Measurements from ENCODE around the gene CEP19. TPM values are rescaled to one million over a fixed set of nuclear protein-coding genes. Genes with fewer than 3 reads are reported as not detected.

CEP19 gene
- 5.5 TPM for polyA plus RNA-seq (2013)

DNA sequence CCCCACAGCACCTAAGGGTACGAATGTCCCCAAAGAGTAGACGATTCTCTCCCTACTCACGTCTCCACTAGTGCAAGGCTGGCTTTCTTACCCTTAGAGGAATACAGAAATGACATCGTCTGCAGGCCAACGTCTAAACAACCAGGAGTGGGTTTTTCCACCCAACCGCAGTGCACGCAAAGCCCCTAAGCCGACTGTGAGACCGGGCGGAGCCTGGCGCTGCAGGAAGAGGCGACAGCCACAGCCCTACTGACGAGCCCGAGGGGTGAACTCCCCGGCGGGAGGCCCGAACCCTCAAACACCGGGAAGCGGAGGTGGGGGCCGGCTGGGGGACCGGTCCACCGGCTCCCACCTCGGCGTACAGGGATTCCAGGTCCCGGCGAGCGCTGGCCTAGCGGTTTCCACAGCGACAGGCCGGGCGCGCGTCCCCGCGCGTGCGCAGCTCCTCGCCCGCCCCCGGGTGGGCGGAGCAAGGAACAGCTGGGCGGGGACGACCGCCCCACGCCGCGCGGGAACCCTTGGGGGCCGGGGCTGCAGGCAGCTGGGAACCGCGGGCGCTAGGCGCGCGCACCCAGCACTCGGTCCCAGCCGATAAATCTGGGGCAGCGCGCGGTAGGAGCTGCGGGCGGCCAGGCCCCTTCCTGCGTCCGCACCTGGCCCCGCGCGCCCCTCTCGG lies at the start of gene CEP19, which contains the start of gene PIGX:
CEP19 (minus strand) TSS at position 413 of the 676 bp plus-strand sequence. CDS start 3,593 bp downstream, outside the sequence.
PIGX (plus strand) TSS at position 540 of the 676 bp plus-strand sequence.
- Histone ChIP-seq H3K27me3 (replicated peaks in 2 of 5; ENCODE audit: control insufficient read depth in 4 of 5, insufficient read depth in 5 of 5, low read length in 4 of 5) (no peaks in the 10 kb centered on the region), H3K27ac (ENCODE audit: insufficient read depth in 1 of 2, low read depth in 1 of 2, low read length in 2 of 2, poor library complexity in 1 of 2, severe bottlenecking in 2 of 2) (peak within 1 kb of the TSS; percentile 97), H3K9me3 (ENCODE audit: control extremely low read depth in 1 of 5, control insufficient read depth in 4 of 5, insufficient read depth in 2 of 5, low read depth in 1 of 5, low read length in 4 of 5) (no peaks in the 10 kb centered on the region), H3K4me1 (ENCODE audit: control extremely low read depth in 1 of 4, control insufficient read depth in 4 of 4, insufficient read depth in 4 of 4, low read length in 3 of 4) (peaks cover 3 to 23% (median 17%) of the 10 kb centered on the region in 4 experiments), H3K36me3 (ENCODE audit: control insufficient read depth in 4 of 4, insufficient read depth in 4 of 4, low read length in 3 of 4) (no peaks in the 10 kb centered on the region), H3K4me3 (ENCODE audit: control insufficient read depth in 1 of 7, extremely low read depth in 1 of 7, insufficient read depth in 4 of 7, low read depth in 2 of 7, low read length in 6 of 7) (peak within 1 kb of the TSS; percentile 84 to 94 (median 86))
- ChIA-PET POLR2A (interaction anchor here (0.5 to 1.3 kb wide), 4 partner anchors 74 to 209 kb away, joined by 3 read pairs; partner anchors contain the start of genes FBXO45 and WDR53), CTCF (interaction anchor here (0.9 kb wide), 1 partner anchor 105 kb away, joined by 3 read pairs; no protein-coding TSS in a partner anchor)
- WGBS (ENCODE audit: insufficient coverage), result 0% methylated on average over 42 of the region's 68 CpGs
- DNase-seq, result peak; percentile 95 to 98 (median 98)

- ChIA-PET POLR2A (interaction anchor here (0.6 kb wide), 1 partner anchor 496 kb away, joined by 3 read pairs; no protein-coding TSS in a partner anchor), CTCF (no interaction called here)
- 84% methylated on average over 8 of the region's 9 CpGs for WGBS (ENCODE audit: insufficient coverage)
These were observed 46.1 kb upstream of the CEP19 start for GRCh38 chr3:196757876-196758739.

DNA sequence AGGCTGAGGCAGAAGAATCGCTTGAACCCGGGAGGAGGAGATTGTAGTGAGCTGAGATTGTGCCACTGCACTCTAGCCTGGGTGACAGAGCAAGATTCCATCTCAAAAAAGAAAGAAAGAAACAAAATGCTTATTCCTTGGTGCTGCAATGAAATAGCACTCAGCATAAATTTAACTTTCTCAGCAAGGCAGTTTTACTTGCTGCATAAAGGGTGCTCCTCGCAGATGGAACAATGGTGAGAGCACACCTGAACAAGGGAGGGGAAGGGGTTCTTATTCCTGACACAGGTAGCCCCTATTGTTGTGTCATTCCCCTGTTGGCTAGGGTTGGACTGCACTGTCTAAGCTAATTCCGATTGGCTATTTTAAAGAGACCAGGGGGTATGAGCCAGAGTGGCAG lies 44.7 kb upstream of the CEP19 start:
- ChIA-PET POLR2A (no interaction called here), CTCF (no interaction called here)
- Histone ChIP-seq H3K4me1 (ENCODE audit: control extremely low read depth in 1 of 4, control insufficient read depth in 4 of 4, insufficient read depth in 4 of 4, low read length in 3 of 4) (peaks cover 10 to 26% (median 18%) of the 10 kb centered on the region in 4 experiments), H3K4me3 (ENCODE audit: control insufficient read depth in 1 of 7, extremely low read depth in 1 of 7, insufficient read depth in 4 of 7, low read depth in 2 of 7, low read length in 6 of 7) (no peak overlapping the region), H3K9me3 (ENCODE audit: control extremely low read depth in 1 of 5, control insufficient read depth in 4 of 5, insufficient read depth in 2 of 5, low read depth in 1 of 5, low read length in 4 of 5) (peaks cover 1 to 16% (median 6%) of the 10 kb centered on the region in 5 experiments), H3K36me3 (ENCODE audit: control insufficient read depth in 4 of 4, insufficient read depth in 4 of 4, low read length in 3 of 4) (peaks cover 6 to 32% (median 10%) of the 10 kb centered on the region in 4 experiments), H3K27ac (ENCODE audit: insufficient read depth in 1 of 2, low read depth in 1 of 2, low read length in 2 of 2, poor library complexity in 1 of 2, severe bottlenecking in 2 of 2) (no peak overlapping the region), H3K27me3 (replicated peaks in 2 of 5; ENCODE audit: control insufficient read depth in 4 of 5, insufficient read depth in 5 of 5, low read length in 4 of 5) (no peaks in the 10 kb centered on the region)
- whole genome bisulfite sequencing (ENCODE audit: insufficient coverage), result 75% methylated on average over 4 of the region's 4 CpGs
- DNase-seq, result peak in 1 of 3 donors; percentile 22

More at GRCh38 chr3:196757876-196758739, 46.1 kb upstream of the CEP19 start:
- Histone ChIP-seq H3K9me3 (ENCODE audit: control extremely low read depth in 1 of 5, control insufficient read depth in 4 of 5, insufficient read depth in 2 of 5, low read depth in 1 of 5, low read length in 4 of 5) (peaks cover 1 to 16% (median 7%) of the 10 kb centered on the region in 5 experiments), H3K4me3 (ENCODE audit: control insufficient read depth in 1 of 7, extremely low read depth in 1 of 7, insufficient read depth in 4 of 7, low read depth in 2 of 7, low read length in 6 of 7) (no peak overlapping the region), H3K27ac (ENCODE audit: insufficient read depth in 1 of 2, low read depth in 1 of 2, low read length in 2 of 2, poor library complexity in 1 of 2, severe bottlenecking in 2 of 2) (no peak overlapping the region), H3K27me3 (replicated peaks in 2 of 5; ENCODE audit: control insufficient read depth in 4 of 5, insufficient read depth in 5 of 5, low read length in 4 of 5) (no peaks in the 10 kb centered on the region), H3K4me1 (ENCODE audit: control extremely low read depth in 1 of 4, control insufficient read depth in 4 of 4, insufficient read depth in 4 of 4, low read length in 3 of 4) (peaks cover 10 to 26% (median 18%) of the 10 kb centered on the region in 4 experiments), H3K36me3 (ENCODE audit: control insufficient read depth in 4 of 4, insufficient read depth in 4 of 4, low read length in 3 of 4) (peaks cover 7 to 30% (median 9%) of the 10 kb centered on the region in 4 experiments)
- DNase-seq, result no peak

- H3K27ac ChIP-seq (ENCODE audit: insufficient read depth in 1 of 2, low read depth in 1 of 2, low read length in 2 of 2, poor library complexity in 1 of 2, severe bottlenecking in 2 of 2), result peak overlapping the region in 1 of 2 experiments; percentile 35
- H3K36me3 ChIP-seq (ENCODE audit: control insufficient read depth in 4 of 4, insufficient read depth in 4 of 4, low read length in 3 of 4), result peaks cover 2 to 34% (median 7%) of the 10 kb centered on the region in 4 experiments
- H3K9me3 ChIP-seq (ENCODE audit: control extremely low read depth in 1 of 5, control insufficient read depth in 4 of 5, insufficient read depth in 2 of 5, low read depth in 1 of 5, low read length in 4 of 5), result peaks cover 1 to 16% (median 6%) of the 10 kb centered on the region in 5 experiments
- peak overlapping the region in 1 of 7 experiments; percentile 59 for H3K4me3 ChIP-seq (ENCODE audit: control insufficient read depth in 1 of 7, extremely low read depth in 1 of 7, insufficient read depth in 4 of 7, low read depth in 2 of 7, low read length in 6 of 7)
- H3K4me1 ChIP-seq (ENCODE audit: control extremely low read depth in 1 of 4, control insufficient read depth in 4 of 4, insufficient read depth in 4 of 4, low read length in 3 of 4), result peaks cover 10 to 26% (median 18%) of the 10 kb centered on the region in 4 experiments
- H3K27me3 ChIP-seq (replicated peaks in 2 of 5; ENCODE audit: control insufficient read depth in 4 of 5, insufficient read depth in 5 of 5, low read length in 4 of 5), result no peaks in the 10 kb centered on the region
- CTCF ChIA-PET, result no interaction called here
- 43% methylated on average over 8 of the region's 9 CpGs for WGBS (ENCODE audit: insufficient coverage)
- peak in 2 of 3 donors; percentile 32 to 52 for DNase-seq
- POLR2A ChIA-PET, result no interaction called here
These were observed 42.3 kb upstream of the CEP19 start for GRCh38 chr3:196754091-196754981.

- WGBS (ENCODE audit: insufficient coverage), result 100% methylated on average over 7 of the region's 8 CpGs
- Histone ChIP-seq H3K36me3 (ENCODE audit: control insufficient read depth in 4 of 4, insufficient read depth in 4 of 4, low read length in 3 of 4) (peaks cover 8 to 38% (median 13%) of the 10 kb centered on the region in 4 experiments), H3K27me3 (replicated peaks in 2 of 5; ENCODE audit: control insufficient read depth in 4 of 5, insufficient read depth in 5 of 5, low read length in 4 of 5) (no peaks in the 10 kb centered on the region), H3K4me1 (ENCODE audit: control extremely low read depth in 1 of 4, control insufficient read depth in 4 of 4, insufficient read depth in 4 of 4, low read length in 3 of 4) (peaks cover 10 to 26% (median 18%) of the 10 kb centered on the region in 4 experiments), H3K27ac (ENCODE audit: insufficient read depth in 1 of 2, low read depth in 1 of 2, low read length in 2 of 2, poor library complexity in 1 of 2, severe bottlenecking in 2 of 2) (no peak overlapping the region), H3K4me3 (ENCODE audit: control insufficient read depth in 1 of 7, extremely low read depth in 1 of 7, insufficient read depth in 4 of 7, low read depth in 2 of 7, low read length in 6 of 7) (no peak overlapping the region), H3K9me3 (ENCODE audit: control extremely low read depth in 1 of 5, control insufficient read depth in 4 of 5, insufficient read depth in 2 of 5, low read depth in 1 of 5, low read length in 4 of 5) (peaks cover 3 to 16% (median 6%) of the 10 kb centered on the region in 5 experiments)
- CTCF ChIA-PET, result interaction anchor here (1.0 kb wide), 1 partner anchor 10 kb away, joined by 3 read pairs; no protein-coding TSS in a partner anchor
- DNase-seq, result peak in 1 of 3 donors; percentile 16
- POLR2A ChIA-PET, result interaction anchor here (1.3 kb wide), 1 partner anchor 10 kb away, joined by 3 read pairs; no protein-coding TSS in a partner anchor
These were observed 41.2 kb upstream of the CEP19 start for GRCh38 chr3:196753201-196753600.

- Histone ChIP-seq H3K9me3 (ENCODE audit: control extremely low read depth in 1 of 5, control insufficient read depth in 4 of 5, insufficient read depth in 2 of 5, low read depth in 1 of 5, low read length in 4 of 5) (peaks cover 0 to 3% (median 0%) of the 10 kb centered on the region in 5 experiments), H3K27ac (ENCODE audit: insufficient read depth in 1 of 2, low read depth in 1 of 2, low read length in 2 of 2, poor library complexity in 1 of 2, severe bottlenecking in 2 of 2) (no peak overlapping the region), H3K36me3 (ENCODE audit: control insufficient read depth in 4 of 4, insufficient read depth in 4 of 4, low read length in 3 of 4) (peaks cover 11 to 20% (median 19%) of the 10 kb centered on the region in 4 experiments), H3K4me1 (ENCODE audit: control extremely low read depth in 1 of 4, control insufficient read depth in 4 of 4, insufficient read depth in 4 of 4, low read length in 3 of 4) (peaks cover 2 to 10% (median 6%) of the 10 kb centered on the region in 4 experiments), H3K27me3 (replicated peaks in 2 of 5; ENCODE audit: control insufficient read depth in 4 of 5, insufficient read depth in 5 of 5, low read length in 4 of 5) (no peaks in the 10 kb centered on the region), H3K4me3 (ENCODE audit: control insufficient read depth in 1 of 7, extremely low read depth in 1 of 7, insufficient read depth in 4 of 7, low read depth in 2 of 7, low read length in 6 of 7) (no peak overlapping the region)
- CTCF ChIA-PET, result no interaction called here
- WGBS (ENCODE audit: insufficient coverage), result 100% methylated on average over 1 of the region's 8 CpGs
- POLR2A ChIA-PET, result no interaction called here
- peak in 2 of 3 donors; percentile 21 to 27 for DNase-seq
These were observed 37.1 kb upstream of the CEP19 start for GRCh38 chr3:196749125-196749524.

Measured in common myeloid progenitor, CD34-positive (primary cell).